Ovary (tissue), 9 donors: ENCODE measurements around the gene SLC41A3. TPM values are rescaled to one million over a fixed set of nuclear protein-coding genes. Genes with fewer than 3 reads are reported as not detected.
"Not testable (repeated sequence)": the region's sequence is repeated elsewhere in the genome, so short reads cannot be mapped to it uniquely, and the experiment has no call there.

Experiments used
- DNase-seq, 5 donors: peaks; one replicate each; pipeline ENCODE4 v3.0.0-alpha.2; 2019 to 2020
- H3K27ac ChIP-seq, 2 donors: fragments of 200-600 bp; one replicate each; pipeline versions ENCODE4 v1.5.1 to v1.8.0; 2019 to 2022
- H3K27me3 ChIP-seq: fragments of 200-600 bp; one replicate; pipeline ENCODE4 v1.8.0; 2022
- H3K36me3 ChIP-seq: fragments of 200-600 bp; sonication (generic); one replicate; pipeline ENCODE4 v1.5.1; 2019
- H3K4me1 ChIP-seq: one replicate; pipeline ENCODE4 v1.8.1; 2013; ENCODE audit warnings: mild to moderate bottlenecking, moderate library complexity; ENCODE audit not compliant: insufficient read depth
- H3K4me3 ChIP-seq: fragments of 200-600 bp; sonication (generic); one replicate; pipeline ENCODE4 v1.5.1; 2017
- H3K9me3 ChIP-seq, 2 donors: fragments of 200-600 bp in 1 of 2; sonication (generic) in 1 of 2; one replicate each; pipeline versions ENCODE4 v1.5.1 to v1.8.1; 2013 to 2019; ENCODE audit warnings: mild to moderate bottlenecking in 1 of 2, moderate library complexity in 1 of 2
- EP300 ChIP-seq: sonication (generic); formaldehyde crosslinking; IDR thresholded peaks from one replicate; pipeline ENCODE4 v1.6.1; 2017; ENCODE audit warnings: antibody characterized with exemption
- POLR2A ChIP-seq: fragments of 450-650 bp; IDR thresholded peaks from one replicate; pipeline ENCODE4 v1.6.1; 2017; ENCODE audit warnings: antibody characterized with exemption, mild to moderate bottlenecking, moderate library complexity
- WGBS, 3 donors: extraction: QIAGEN DNeasy Blood & Tissue Kit in 1 of 3; methylation state at CpG; one replicate each; pipeline versions ENCODE4 v1.1.5 to v1.1.7; 2013 to 2017; 5-methylcytosine and 5-hydroxymethylcytosine counted together
- intact Hi-C, 4 donors: fragments of 100-400 bp; cut with DNase I; formaldehyde crosslinking; loops; one replicate each; pipeline versions ENCODE4 v1.11.0 to v1.15.1; 2022 to 2023
- polyA plus RNA-seq, 2 donors: library from polyadenylated mRNA; stranded (reverse); fragments of 200-250 nt in 1 of 2; fragments of 350-450 nt in 1 of 2; fragmentation: Illumina TruSeq in 1 of 2; extraction: RNeasy Lipid Tissue Mini Kit (QIAGEN cat#74804) in 1 of 2; gene quantifications; one replicate each; pipeline ENCODE4 v1.2.3, GENCODE V29; 2013 to 2014
- small RNA-seq: library from RNA; depleted of rRNA; stranded (forward); fragments of <200 nt; gene quantifications from one replicate; pipeline ENCODE3, GENCODE V24; 2016
- total RNA-seq, 7 donors: library from RNA; depleted of rRNA in 2 of 7; stranded (reverse); fragments of >200 nt in 2 of 7; fragmentation: NEBNext Ultra II Directional in 3 of 7; extraction: Animal tissue kit (Norgen Biotek cat#: 25700) in 3 of 7; gene quantifications; one replicate each; pipeline versions ENCODE4 v1.1.0 to v1.2.4, GENCODE V29; 2016 to 2023
- TF ChIP-seq, protein P1 (sequence below), 3 donors: fragments of 450-650 bp in 2 of 3; fragments of 200-600 bp in 1 of 3; IDR thresholded peaks; one replicate each; pipeline versions ENCODE4 v1.5.1 to v1.8.0; 2016 to 2022; ENCODE audit warnings: antibody characterized with exemption in 3 of 3, mild to moderate bottlenecking in 1 of 3
- donor health status: DM: no; HTN: no; CAD: no; lungs with moderate emphysema.
- donor health status: DM: no; HTN: no; CAD: no.
- donor health status: Bipolar disorder and iron deficiency.
- donor health status: DM: yes; HTN: yes; CAD: no.
- donor health status: DM: no; HTN: no; CAD: no.
- donor health status: DM: yes; HTN: yes; CAD: no.

The SLC41A3 gene
- total and polyA plus RNA-seq, 9 donors: 58.1 to 107 (median 77.7) TPM

DNA sequence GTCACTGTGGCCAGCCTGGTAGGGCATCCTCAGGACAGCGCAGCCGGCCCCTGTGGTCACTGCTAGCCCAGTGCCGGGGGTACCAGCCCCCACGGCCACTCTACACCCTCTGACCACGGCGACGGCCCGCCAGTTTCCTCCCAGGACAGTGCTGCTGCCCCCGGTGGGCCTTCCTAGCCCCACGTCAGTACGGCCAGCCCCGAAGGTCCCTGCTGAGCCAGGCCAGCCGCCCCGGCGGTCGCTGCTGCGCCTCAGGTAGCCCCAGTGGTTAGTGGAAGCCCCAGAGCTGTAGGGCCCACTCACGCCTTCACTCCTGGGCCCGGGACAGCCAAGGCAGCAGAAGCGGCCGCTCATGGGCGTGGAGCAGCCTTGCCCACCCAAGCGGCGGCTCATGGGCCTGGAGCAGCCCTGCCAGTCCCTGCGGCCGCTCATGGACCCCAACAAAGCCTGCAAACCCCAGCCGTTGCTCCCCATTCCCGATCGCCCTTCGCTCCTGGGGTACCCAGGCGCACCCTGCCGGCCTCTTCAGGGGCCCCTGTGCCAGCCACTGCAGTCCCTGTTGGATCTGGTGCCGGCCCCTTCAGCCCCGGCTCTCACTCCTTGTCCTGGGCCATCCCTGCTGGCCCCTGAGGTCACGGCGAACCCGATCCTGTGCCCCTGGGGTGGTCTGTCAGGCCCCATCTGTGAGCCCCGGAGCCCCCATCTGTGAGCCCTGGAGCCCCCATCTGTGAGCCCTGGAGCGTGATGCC lies 124.4 kb downstream of the SLC41A3 start:
- Histone ChIP-seq H3K36me3 (no peaks in the 10 kb centered on the region), H3K27me3 (no peaks in the 10 kb centered on the region), H3K4me3 (no peak overlapping the region), H3K9me3 (no peaks in the 10 kb centered on the region), H3K4me1 (no peaks in the 10 kb centered on the region), H3K27ac (no peak overlapping the region)
- 95 to 98% (median 97%) methylated on average over 38 to 39 of the region's 39 CpGs for WGBS, 3 donors
- intact Hi-C loops: no loop called here
- no peak for DNase-seq
- TF ChIP-seq, protein P1, sequence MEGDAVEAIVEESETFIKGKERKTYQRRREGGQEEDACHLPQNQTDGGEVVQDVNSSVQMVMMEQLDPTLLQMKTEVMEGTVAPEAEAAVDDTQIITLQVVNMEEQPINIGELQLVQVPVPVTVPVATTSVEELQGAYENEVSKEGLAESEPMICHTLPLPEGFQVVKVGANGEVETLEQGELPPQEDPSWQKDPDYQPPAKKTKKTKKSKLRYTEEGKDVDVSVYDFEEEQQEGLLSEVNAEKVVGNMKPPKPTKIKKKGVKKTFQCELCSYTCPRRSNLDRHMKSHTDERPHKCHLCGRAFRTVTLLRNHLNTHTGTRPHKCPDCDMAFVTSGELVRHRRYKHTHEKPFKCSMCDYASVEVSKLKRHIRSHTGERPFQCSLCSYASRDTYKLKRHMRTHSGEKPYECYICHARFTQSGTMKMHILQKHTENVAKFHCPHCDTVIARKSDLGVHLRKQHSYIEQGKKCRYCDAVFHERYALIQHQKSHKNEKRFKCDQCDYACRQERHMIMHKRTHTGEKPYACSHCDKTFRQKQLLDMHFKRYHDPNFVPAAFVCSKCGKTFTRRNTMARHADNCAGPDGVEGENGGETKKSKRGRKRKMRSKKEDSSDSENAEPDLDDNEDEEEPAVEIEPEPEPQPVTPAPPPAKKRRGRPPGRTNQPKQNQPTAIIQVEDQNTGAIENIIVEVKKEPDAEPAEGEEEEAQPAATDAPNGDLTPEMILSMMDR (IDR thresholded peaks at IDR 0.05): no peak

DNA sequence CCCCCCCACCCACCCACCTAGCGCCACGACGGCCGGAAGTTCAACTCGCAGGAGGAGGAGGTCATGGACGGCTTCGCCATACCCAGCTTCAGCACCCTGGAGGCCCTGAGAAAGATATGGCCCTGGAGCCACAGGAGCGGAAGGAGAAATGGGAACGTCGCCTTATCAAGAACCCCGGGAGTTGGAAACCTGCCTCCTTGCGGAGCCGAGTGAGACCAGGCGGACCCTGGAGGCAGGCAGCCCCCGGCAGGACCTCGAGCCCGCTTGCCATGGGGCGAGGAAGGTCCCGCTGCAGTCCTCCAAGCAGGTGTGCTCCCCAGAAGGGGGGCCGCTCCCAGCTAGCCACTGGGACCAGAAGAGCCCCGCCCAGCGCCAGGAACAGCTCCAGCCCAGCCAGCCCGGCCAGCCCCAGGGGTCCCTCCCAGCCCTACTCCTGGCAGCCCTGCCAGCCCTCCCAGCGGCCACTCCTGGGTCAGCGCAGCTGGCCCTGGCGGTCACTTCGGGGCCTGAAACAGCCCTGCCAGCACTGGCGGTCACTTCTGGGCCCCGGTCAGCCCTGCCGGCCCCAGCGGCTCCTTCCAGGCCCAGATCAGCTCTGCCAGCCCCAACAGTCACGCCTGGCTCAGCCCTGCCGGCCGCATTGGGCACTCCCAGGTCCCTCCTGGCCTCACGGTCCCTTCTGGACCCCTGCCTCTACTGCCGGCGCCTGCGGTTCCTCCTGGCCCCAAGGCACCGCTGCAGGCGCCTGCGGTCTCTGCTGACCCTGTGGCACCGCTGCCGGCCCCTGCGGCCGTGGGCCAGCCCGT lies 125.2 kb downstream of the SLC41A3 start:
- no peak overlapping the region for H3K4me3 ChIP-seq
- no peaks in the 10 kb centered on the region for H3K9me3 ChIP-seq

DNA sequence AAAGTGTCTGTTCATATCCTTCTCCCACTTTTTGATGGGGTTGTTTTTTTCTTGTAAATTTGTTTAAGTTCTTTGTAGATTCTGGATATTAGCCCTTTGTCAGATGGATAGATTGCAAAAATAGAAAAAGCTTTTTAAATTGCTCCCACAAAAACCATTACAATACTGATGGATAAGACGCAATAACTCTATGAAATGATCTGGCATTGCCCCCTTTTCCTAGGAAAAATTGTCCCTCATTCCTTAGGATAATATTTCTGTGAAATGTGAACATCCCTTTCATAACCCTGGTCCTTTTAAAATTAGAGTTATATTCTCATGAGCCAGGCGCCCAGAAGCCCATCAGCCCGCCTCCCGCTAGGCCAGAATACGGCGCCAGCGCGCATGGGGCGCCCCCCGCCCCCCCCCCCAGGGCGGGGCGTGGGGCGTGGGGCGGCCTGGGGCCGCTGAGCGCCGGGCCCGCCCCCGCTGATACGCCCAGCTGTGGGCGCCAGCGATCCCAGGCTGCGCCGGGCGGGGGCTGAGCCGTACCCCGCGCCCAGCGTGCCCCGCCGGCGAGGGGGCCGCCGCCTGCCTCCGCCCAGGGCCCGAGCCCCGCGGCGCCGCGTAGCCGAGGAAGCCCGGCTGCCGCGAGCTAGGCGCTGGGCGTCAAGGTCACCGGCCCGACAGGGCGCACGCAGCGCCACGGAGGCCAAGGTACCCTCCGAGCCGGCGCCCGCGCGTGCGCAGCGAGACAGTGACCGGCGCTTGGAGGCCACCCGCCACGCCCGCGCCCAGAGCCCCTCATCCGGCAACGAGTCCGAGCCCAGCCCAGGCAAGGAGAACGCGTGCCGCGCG lies 126.0 kb downstream of the SLC41A3 start:
- Histone ChIP-seq H3K4me1 (no peaks in the 10 kb centered on the region), H3K9me3 (no peaks in the 10 kb centered on the region), H3K4me3 (no peak overlapping the region), H3K36me3 (no peaks in the 10 kb centered on the region), H3K27me3 (no peaks in the 10 kb centered on the region), H3K27ac (no peak overlapping the region)
- TF ChIP-seq, protein P1 (IDR thresholded peaks at IDR 0.05): no peak
- TF ChIP-seq POLR2A (no peak), EP300 (no peak)
- 3 to 8% (median 3%) methylated on average over 32 to 75 of the region's 75 CpGs for WGBS, 3 donors
- DNase-seq: peak in 1 of 5 donors; percentile 28
- intact Hi-C loops: no loop called here

More for the DNA sequence above, 125.2 kb downstream of the SLC41A3 start:
- DNase-seq: no peak
- Histone ChIP-seq H3K36me3 (no peaks in the 10 kb centered on the region), H3K27ac (no peak overlapping the region), H3K4me1 (no peaks in the 10 kb centered on the region), H3K27me3 (no peaks in the 10 kb centered on the region)
- TF ChIP-seq POLR2A: no peak
- TF ChIP-seq EP300: no peak
- TF ChIP-seq, protein P1 (IDR thresholded peaks at IDR 0.05): no peak
- intact Hi-C loops: no loop called here
- WGBS, 3 donors: 68 to 71% (median 69%) methylated on average over 34 to 46 of the region's 46 CpGs

DNA sequence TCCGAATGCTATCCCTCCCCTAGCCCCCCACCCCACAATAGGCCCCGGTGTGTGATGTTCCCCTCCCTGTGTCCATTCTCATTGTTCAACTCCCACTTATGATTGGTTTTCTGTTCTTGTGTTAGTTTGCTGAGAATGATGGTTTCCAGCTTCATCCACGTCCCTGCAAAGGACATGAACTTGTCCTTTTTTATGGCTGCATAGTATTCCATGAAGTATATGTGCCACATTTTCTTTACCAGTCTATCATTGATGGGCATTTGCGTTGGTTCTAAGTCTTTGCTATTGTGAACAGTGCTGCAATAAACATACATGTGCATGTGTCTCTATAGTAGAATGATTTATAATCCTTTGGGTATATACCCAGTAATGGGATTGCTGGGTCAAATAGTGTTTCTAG lies 126.9 kb downstream of the SLC41A3 start:
- DNase-seq, H3K4me3 ChIP-seq, H3K4me1 ChIP-seq, intact Hi-C loops, H3K36me3 ChIP-seq, H3K9me3 ChIP-seq, H3K27me3 ChIP-seq, H3K27ac ChIP-seq: not testable (repeated sequence)
- 89 to 95% (median 91%) methylated on average over 4 of the region's 4 CpGs for WGBS, 3 donors

Small RNAs within 50 kb of the gene (small RNA-seq; reads per million reads assigned to genes)
- not detected for gene AC092903.1

Other genes starting within 250 kb of the SLC41A3 start
- under 1 TPM in 1 of 7 donors, not detected in 6; 0.23 TPM for gene ROPN1B, start 114.9 kb downstream of the SLC41A3 start, total RNA-seq
- not detected for gene ROPN1B, start 114.9 kb downstream of the SLC41A3 start, polyA plus RNA-seq
- 10 to 100 TPM; 24.6 to 85.5 (median 48.8) TPM for gene ALDH1L1, start 96.5 kb upstream of the SLC41A3 start, total RNA-seq
- 10 to 100 TPM in 1 of 2 donors, 1 to 10 TPM in 1; 8.3 to 45.1 TPM for gene ALDH1L1, start 96.5 kb upstream of the SLC41A3 start, polyA plus RNA-seq